HUES48 (cell line): ENCODE results near the gene UBE2B.

Experiments
- H3K27ac ChIP-seq: one replicate; pipeline ENCODE4 v1.7.0; 2013; ENCODE audit warnings: low read depth, low read length, inconsistent platforms
- H3K27me3 ChIP-seq: 2 replicates; pipeline ENCODE4 v1.6.1; 2013; ENCODE audit warnings: mild to moderate bottlenecking, low read length; ENCODE audit not compliant: control insufficient read depth, insufficient read depth
- H3K36me3 ChIP-seq: 2 replicates; pipeline ENCODE4 v1.6.1; 2013; ENCODE audit warnings: low read length; ENCODE audit not compliant: control insufficient read depth, insufficient read depth
- H3K4me1 ChIP-seq: 2 replicates; pipeline ENCODE4 v1.6.1; 2013; ENCODE audit warnings: mild to moderate bottlenecking, low read length; ENCODE audit not compliant: control insufficient read depth, insufficient read depth
- H3K4me3 ChIP-seq: 2 replicates; pipeline ENCODE4 v1.5.1; 2013; ENCODE audit warnings: mild to moderate bottlenecking, low read depth, low read length
- H3K9ac ChIP-seq: 2 replicates; pipeline ENCODE4 v1.6.1; 2013; ENCODE audit warnings: mild to moderate bottlenecking, low read depth, low read length, moderate library complexity
- H3K9me3 ChIP-seq: 2 replicates; pipeline ENCODE4 v1.6.1; 2013; ENCODE audit warnings: low read length; ENCODE audit not compliant: control insufficient read depth, insufficient read depth

The UBE2B gene

GRCh38 chr5:134437340-134437846 is 66.0 kb downstream of the UBE2B start:
- Histone ChIP-seq H3K4me1 (peaks cover 21% of the 10 kb centered on the region), H3K36me3 (peaks cover 12% of the 10 kb centered on the region), H3K9me3 (no peaks in the 10 kb centered on the region), H3K27me3 (no peaks in the 10 kb centered on the region), H3K9ac (no peak overlapping the region), H3K27ac (no peak overlapping the region), H3K4me3 (no peak overlapping the region)

GRCh38 chr5:134437847-134438581 is 66.6 kb downstream of the UBE2B start:
- no peak overlapping the region for H3K27ac ChIP-seq
- no peak overlapping the region for H3K9ac ChIP-seq
- peaks cover 19% of the 10 kb centered on the region for H3K4me1 ChIP-seq
- peaks cover 12% of the 10 kb centered on the region for H3K36me3 ChIP-seq
- H3K27me3 ChIP-seq, result no peaks in the 10 kb centered on the region
- no peaks in the 10 kb centered on the region for H3K9me3 ChIP-seq
- no peak overlapping the region for H3K4me3 ChIP-seq

GRCh38 chr5:134438721-134439123 is 67.4 kb downstream of the UBE2B start:
- no peaks in the 10 kb centered on the region for H3K27me3 ChIP-seq
- no peak overlapping the region for H3K4me3 ChIP-seq
- H3K9me3 ChIP-seq, result no peaks in the 10 kb centered on the region
- peaks cover 19% of the 10 kb centered on the region for H3K4me1 ChIP-seq
- no peak overlapping the region for H3K9ac ChIP-seq
- peaks cover 8% of the 10 kb centered on the region; the same call in 1 of the 2 replicates for H3K36me3 ChIP-seq
- H3K27ac ChIP-seq, result peak overlapping the region; percentile 26

- Histone ChIP-seq H3K27ac (peak overlapping the region; percentile 34), H3K4me3 (no peak overlapping the region), H3K9me3 (no peaks in the 10 kb centered on the region), H3K4me1 (peaks cover 19% of the 10 kb centered on the region), H3K36me3 (peaks cover 7% of the 10 kb centered on the region; the same call in 1 of the 2 replicates), H3K9ac (no peak overlapping the region), H3K27me3 (no peaks in the 10 kb centered on the region)
These were observed 67.9 kb downstream of the UBE2B start for GRCh38 chr5:134439210-134439654.

GRCh38 chr5:134440201-134440755 is 68.9 kb downstream of the UBE2B start:
- Histone ChIP-seq H3K9ac (no peak overlapping the region), H3K4me3 (no peak overlapping the region), H3K27ac (peak overlapping the region; percentile 22), H3K27me3 (no peaks in the 10 kb centered on the region), H3K9me3 (no peaks in the 10 kb centered on the region), H3K36me3 (peaks cover 7% of the 10 kb centered on the region; the same call in 1 of the 2 replicates), H3K4me1 (peaks cover 19% of the 10 kb centered on the region)
